Measurements from ENCODE around the gene SBF2. TPM values are rescaled to one million over a fixed set of nuclear protein-coding genes. Genes with fewer than 3 reads are reported as not detected.

SBF2 gene
- total and polyA plus RNA-seq, 7 experiments from 2014 or later, result 4.2 to 35.2 (median 13.3) TPM

DNA sequence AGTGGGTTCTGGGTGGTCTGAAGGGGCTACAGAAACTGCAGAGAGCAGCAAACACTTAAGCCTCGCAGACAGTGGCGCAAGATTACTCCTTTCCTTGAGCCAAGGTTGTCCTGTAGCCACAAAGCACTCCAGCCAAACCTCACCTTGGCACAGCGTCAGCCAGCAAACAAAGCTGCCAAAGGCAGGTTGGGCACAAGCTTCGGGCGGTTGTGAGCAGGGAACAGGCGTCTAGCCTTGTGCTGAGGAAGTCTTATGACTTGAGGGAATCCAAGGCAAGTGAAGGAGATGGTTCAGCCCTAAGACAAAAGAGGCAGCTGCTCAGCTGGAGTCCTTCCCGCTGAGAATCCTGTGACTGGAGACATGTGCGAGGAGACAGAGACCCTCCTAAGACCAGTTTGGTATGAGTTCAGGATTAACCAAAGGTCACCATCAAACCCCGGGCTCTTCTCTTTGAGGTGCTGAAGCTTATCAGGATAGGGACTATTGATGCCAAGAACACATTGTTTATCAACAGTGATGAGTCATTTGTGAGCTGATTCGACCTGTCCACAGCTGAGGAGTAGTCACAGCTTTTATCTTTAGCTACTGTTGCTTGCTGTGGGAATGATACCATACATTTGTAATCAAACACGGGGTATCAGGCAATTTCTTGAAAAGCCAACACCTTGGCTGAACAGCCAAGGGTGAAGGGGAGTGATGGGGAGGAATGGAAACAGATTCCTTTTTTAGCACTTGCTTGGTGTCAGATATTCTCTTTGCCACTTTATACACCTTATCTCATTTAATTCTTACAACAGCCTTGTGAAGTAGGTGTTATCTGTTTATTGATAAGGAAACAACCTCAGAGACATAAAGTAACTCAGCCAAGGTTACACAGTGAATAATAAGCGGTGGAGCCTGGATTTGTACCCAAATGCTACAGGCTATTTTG is 15.4 kb upstream of the SBF2 start:
- Histone ChIP-seq H3K9me3 (ENCODE audit: control insufficient read depth in 2 of 3, low read length in 3 of 3) (no peaks in the 10 kb centered on the region), H3K36me3 (ENCODE audit: control insufficient read depth in 2 of 3, insufficient read depth in 3 of 3, low read length in 3 of 3) (no peaks in the 10 kb centered on the region), H3K4me3 (ENCODE audit: low read length) (no peak overlapping the region), H3K27ac (ENCODE audit: low read depth, low read length) (no peak overlapping the region), H3K4me1 (ENCODE audit: control insufficient read depth in 2 of 2, insufficient read depth in 2 of 2, low read length in 2 of 2) (peaks cover 15 to 27% of the 10 kb centered on the region in 2 donors), H3K27me3 (ENCODE audit: control insufficient read depth in 2 of 2, insufficient read depth in 2 of 2, low read length in 2 of 2) (peaks cover 3 to 14% of the 10 kb centered on the region in 2 donors)
- Mint-ChIP-seq H3K27ac (no peak overlapping the region), H3K4me3 (peak overlapping the region in 2 of 10 donors; percentile 16 to 18), H3K36me3 (peaks cover 0 to 4% (median 0%) of the 10 kb centered on the region in 5 donors), H3K9me3 (no peaks in the 10 kb centered on the region), H3K27me3 (peaks cover 31 to 54% (median 47%) of the 10 kb centered on the region in 5 donors), H3K4me1 (peaks cover 18 to 44% (median 29%) of the 10 kb centered on the region in 7 donors)
- no peak for DNase-seq
- POLR2A ChIA-PET, result no interaction called here
- CTCF ChIA-PET, result interaction anchor here (0.7 to 6.8 kb wide), 10 partner anchors 19 to 695 kb away, joined by 3 to 70 read pairs (median 4); no protein-coding TSS in a partner anchor
- intact Hi-C loops (cut with micrococcal nuclease), result loop anchor here (2.0 to 10.0 kb wide), 11 partner anchors 148 to 1625 kb away; partner anchors contain the start of genes ZBED5 (in 2 of the 2), AMPD3 (in 1 of the 2), IPO7 (in 1 of the 2) and RNF141 (in 1 of the 2)
- no peak for ATAC-seq

DNA sequence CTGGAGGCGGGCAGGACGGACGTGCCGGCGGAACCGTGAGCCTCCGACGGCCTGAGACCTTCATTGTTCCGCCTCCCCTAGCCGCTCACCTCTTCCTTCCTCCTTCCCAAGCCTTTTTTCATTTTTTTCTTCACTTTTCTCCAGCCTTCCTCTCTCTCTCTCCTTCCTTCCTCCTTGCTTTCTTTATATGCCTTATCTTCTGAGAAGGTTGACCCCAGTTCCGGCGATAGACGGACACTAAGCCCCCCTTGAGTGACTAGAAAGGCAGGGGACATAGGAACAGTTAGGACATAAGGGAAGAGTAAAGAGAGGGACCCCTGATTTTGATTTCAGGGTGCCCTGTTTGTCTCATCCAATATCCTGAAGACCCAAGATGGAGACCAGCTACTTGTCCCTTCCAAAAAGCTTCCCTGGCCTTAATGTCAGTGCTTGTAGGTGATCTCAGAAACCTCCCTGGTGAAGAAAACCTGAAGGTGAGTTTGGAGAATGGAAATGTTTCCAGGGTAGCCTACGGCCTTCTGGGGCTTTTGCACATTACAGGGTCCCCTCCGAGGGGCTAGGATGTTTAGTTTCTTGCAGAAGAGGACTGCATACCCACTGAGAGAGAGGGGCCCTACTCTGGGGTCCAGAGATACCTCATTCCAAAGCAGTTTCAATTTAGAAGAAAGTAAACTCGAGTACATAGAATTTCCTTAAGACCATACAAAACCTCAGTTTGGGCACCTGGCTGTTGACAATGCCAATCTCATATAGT is 14.4 kb upstream of the SBF2 start:
- H3K27ac ChIP-seq (ENCODE audit: low read depth, low read length), result no peak overlapping the region
- H3K4me1 Mint-ChIP-seq, result peaks cover 22 to 53% (median 36%) of the 10 kb centered on the region in 7 donors
- CTCF ChIA-PET, result interaction anchor here (0.7 to 6.8 kb wide), 12 partner anchors 20 to 774 kb away, joined by 3 to 70 read pairs (median 4); no protein-coding TSS in a partner anchor

DNA sequence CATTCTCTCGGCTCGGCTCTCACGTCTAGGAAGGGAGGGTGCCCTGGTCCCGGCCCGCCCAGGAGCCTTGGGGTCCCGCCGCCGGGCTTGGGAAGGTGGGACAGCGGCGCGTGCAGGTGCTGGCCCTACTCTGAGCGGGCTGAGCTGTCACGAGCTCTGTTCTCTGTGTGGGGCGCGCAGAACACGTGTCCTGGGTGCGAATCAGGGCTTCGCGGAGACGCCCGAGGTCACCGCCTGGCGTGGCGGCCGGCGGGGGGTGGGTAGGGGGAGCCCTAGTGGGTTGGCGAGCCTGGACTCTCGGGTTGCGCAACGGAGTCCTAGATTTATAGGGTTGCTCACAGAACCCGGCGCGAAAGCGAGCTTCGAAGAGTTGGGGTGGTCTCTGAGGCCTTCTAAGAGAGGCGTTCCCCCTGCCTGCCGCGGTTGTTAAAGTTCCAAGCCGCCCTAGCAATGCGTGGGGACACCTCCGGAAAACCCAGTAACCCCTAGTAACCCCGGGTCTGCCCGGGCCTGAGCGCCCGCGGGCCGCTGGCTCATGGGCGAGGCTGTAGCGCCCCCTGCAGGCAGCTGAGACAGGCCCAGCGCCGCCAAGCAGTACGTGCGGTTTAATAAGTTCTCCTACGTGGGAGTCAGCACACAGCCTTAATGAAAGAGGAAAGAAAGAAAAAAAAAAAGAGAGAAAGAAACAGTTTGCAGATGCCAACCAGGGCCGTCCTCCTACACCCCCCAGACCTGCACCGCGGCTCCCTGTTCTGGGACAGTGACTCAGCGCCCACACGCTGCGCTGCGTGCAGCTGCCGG is 13.6 kb upstream of the SBF2 start:
- Histone ChIP-seq H3K9me3 (ENCODE audit: control insufficient read depth in 2 of 3, low read length in 3 of 3) (no peaks in the 10 kb centered on the region), H3K27ac (ENCODE audit: low read depth, low read length) (no peak overlapping the region), H3K4me3 (ENCODE audit: low read length) (peak overlapping the region; percentile 99), H3K27me3 (ENCODE audit: control insufficient read depth in 2 of 2, insufficient read depth in 2 of 2, low read length in 2 of 2) (peaks cover 3 to 14% of the 10 kb centered on the region in 2 donors), H3K36me3 (ENCODE audit: control insufficient read depth in 2 of 3, insufficient read depth in 3 of 3, low read length in 3 of 3) (peaks cover 0 to 8% (median 0%) of the 10 kb centered on the region in 3 experiments), H3K4me1 (ENCODE audit: control insufficient read depth in 2 of 2, insufficient read depth in 2 of 2, low read length in 2 of 2) (peaks cover 15 to 37% of the 10 kb centered on the region in 2 donors)
- H3K4me1 Mint-ChIP-seq, result peaks cover 25 to 57% (median 38%) of the 10 kb centered on the region in 7 donors
- peak overlapping the region in 6 of 9 donors; percentile 15 to 85 (median 46) for H3K27ac Mint-ChIP-seq
- DNase-seq (peak; percentile 73 to 88 (median 83)), ATAC-seq (peak; percentile 83)
- POLR2A ChIA-PET, result no interaction called here
- peak overlapping the region; percentile 64 to 100 (median 95) for H3K4me3 Mint-ChIP-seq
- peaks cover 0 to 2% (median 0%) of the 10 kb centered on the region in 11 donors for H3K9me3 Mint-ChIP-seq
- peaks cover 0 to 4% (median 0%) of the 10 kb centered on the region in 5 donors for H3K36me3 Mint-ChIP-seq
- H3K27me3 Mint-ChIP-seq, result peaks cover 31 to 54% (median 44%) of the 10 kb centered on the region in 5 donors
- CTCF ChIA-PET, result interaction anchor here (0.7 to 6.8 kb wide), 21 partner anchors 8 to 773 kb away, joined by 3 to 70 read pairs (median 3); no protein-coding TSS in a partner anchor
- intact Hi-C loops (cut with micrococcal nuclease), result loop anchor here (1.0 to 10.0 kb wide), 22 partner anchors 13 to 1623 kb away; partner anchors contain the start of genes ZBED5 (in 2 of the 2), AMPD3 (in 1 of the 2), IPO7 (in 1 of the 2) and RNF141 (in 1 of the 2)

More for the DNA sequence above, 14.4 kb upstream of the SBF2 start:
- peak overlapping the region in 5 of 9 donors; percentile 15 to 85 (median 49) for H3K27ac Mint-ChIP-seq
- Histone ChIP-seq H3K4me3 (ENCODE audit: low read length) (peak overlapping the region; percentile 99), H3K36me3 (ENCODE audit: control insufficient read depth in 2 of 3, insufficient read depth in 3 of 3, low read length in 3 of 3) (peaks cover 0 to under 1% (median 0%) of the 10 kb centered on the region in 3 experiments), H3K27me3 (ENCODE audit: control insufficient read depth in 2 of 2, insufficient read depth in 2 of 2, low read length in 2 of 2) (peaks cover 3 to 14% of the 10 kb centered on the region in 2 donors), H3K9me3 (ENCODE audit: control insufficient read depth in 2 of 3, low read length in 3 of 3) (no peaks in the 10 kb centered on the region), H3K4me1 (ENCODE audit: control insufficient read depth in 2 of 2, insufficient read depth in 2 of 2, low read length in 2 of 2) (peaks cover 15 to 37% of the 10 kb centered on the region in 2 donors)
- H3K36me3 Mint-ChIP-seq, result peaks cover 0 to 4% (median 0%) of the 10 kb centered on the region in 5 donors
- peak overlapping the region; percentile 64 to 100 (median 95) for H3K4me3 Mint-ChIP-seq
- POLR2A ChIA-PET, result no interaction called here
- intact Hi-C loops (cut with micrococcal nuclease), result loop anchor here (1.0 to 10.0 kb wide), 14 partner anchors 15 to 1624 kb away; partner anchors contain the start of genes ZBED5 (in 2 of the 2), AMPD3 (in 1 of the 2), IPO7 (in 1 of the 2) and RNF141 (in 1 of the 2)
- H3K9me3 Mint-ChIP-seq, result no peaks in the 10 kb centered on the region
- ATAC-seq (no peak), DNase-seq (no peak)
- peaks cover 31 to 54% (median 44%) of the 10 kb centered on the region in 5 donors for H3K27me3 Mint-ChIP-seq

DNA sequence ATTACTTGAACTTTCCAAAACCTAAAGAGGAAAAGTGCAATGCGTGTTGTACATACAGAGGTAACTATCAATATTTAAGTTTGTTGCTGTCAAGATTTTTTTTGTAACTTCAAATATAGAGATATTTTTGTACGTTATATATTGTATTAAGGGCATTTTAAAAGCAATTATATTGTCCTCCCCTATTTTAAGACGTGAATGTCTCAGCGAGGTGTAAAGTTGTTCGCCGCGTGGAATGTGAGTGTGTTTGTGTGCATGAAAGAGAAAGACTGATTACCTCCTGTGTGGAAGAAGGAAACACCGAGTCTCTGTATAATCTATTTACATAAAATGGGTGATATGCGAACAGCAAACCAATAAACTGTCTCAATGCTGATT is 13.0 kb upstream of the SBF2 start:
- H3K27me3 ChIP-seq (ENCODE audit: control insufficient read depth in 2 of 2, insufficient read depth in 2 of 2, low read length in 2 of 2), result peaks cover 3 to 14% of the 10 kb centered on the region in 2 donors

More for the DNA sequence above, 13.0 kb upstream of the SBF2 start:
- peaks cover 33 to 55% (median 44%) of the 10 kb centered on the region in 5 donors for H3K27me3 Mint-ChIP-seq
- H3K36me3 Mint-ChIP-seq, result peaks cover 0 to 4% (median 0%) of the 10 kb centered on the region in 5 donors
- ChIA-PET POLR2A (no interaction called here), CTCF (interaction anchor here (0.7 to 6.8 kb wide), 15 partner anchors 7 to 772 kb away, joined by 3 to 70 read pairs (median 3); no protein-coding TSS in a partner anchor)
- H3K36me3 ChIP-seq (ENCODE audit: control insufficient read depth in 2 of 3, insufficient read depth in 3 of 3, low read length in 3 of 3), result peaks cover 0 to 9% (median 0%) of the 10 kb centered on the region in 3 experiments
- H3K9me3 Mint-ChIP-seq, result peaks cover 0 to 2% (median 0%) of the 10 kb centered on the region in 11 donors
- no peak overlapping the region for H3K27ac ChIP-seq (ENCODE audit: low read depth, low read length)
- peaks cover 15 to 37% of the 10 kb centered on the region in 2 donors for H3K4me1 ChIP-seq (ENCODE audit: control insufficient read depth in 2 of 2, insufficient read depth in 2 of 2, low read length in 2 of 2)
- H3K4me3 Mint-ChIP-seq, result peak overlapping the region; percentile 35 to 100 (median 95)
- H3K4me1 Mint-ChIP-seq, result peaks cover 27 to 60% (median 40%) of the 10 kb centered on the region in 7 donors
- peak in 1 of 9 donors; percentile 48 for DNase-seq
- peak overlapping the region; percentile 99 for H3K4me3 ChIP-seq (ENCODE audit: low read length)
- no peaks in the 10 kb centered on the region for H3K9me3 ChIP-seq (ENCODE audit: control insufficient read depth in 2 of 3, low read length in 3 of 3)
- H3K27ac Mint-ChIP-seq, result peak overlapping the region in 1 of 9 donors; percentile 29
- no peak for ATAC-seq
- intact Hi-C loops (cut with micrococcal nuclease), result loop anchor here (1.0 to 10.0 kb wide), 19 partner anchors 13 to 1622 kb away; partner anchors contain the start of genes ZBED5 (in 2 of the 2), AMPD3 (in 1 of the 2), IPO7 (in 1 of the 2) and RNF141 (in 1 of the 2)

All from naive thymus-derived CD4-positive, alpha-beta T cell (primary cell).